ENCODE measurements around the gene PFDN4.

- TF ChIP-seq CTCF (IDR thresholded peaks at IDR 0.05; ENCODE audit: insufficient read depth, low read length, poor library complexity, severe bottlenecking) (no peak), EZH2phosphoT487 (conservative IDR thresholded peaks at IDR 0.05; ENCODE audit: low read length) (no peak)
Observed at GRCh38 chr20:54165014-54165413, 42.9 kb upstream of the PFDN4 start.
